K562 (cell line): ENCODE results near the gene SLC18B1. TPM values are rescaled to one million over a fixed set of nuclear protein-coding genes. Genes with fewer than 3 reads are reported as not detected.
A peak's percentile ranks its signal among the peaks of the same experiment; 100 is the strongest.

ENCODE experiments used
- ATAC-seq: fragments of 200-7000 bp; cut with Tn5 transposase; 3 replicates; pipeline ENCODE4 v1.9.1; 2020; ENCODE audit warnings: moderate library complexity
- Bru-seq: library from RNA; stranded (reverse); fragments of 400-500 nt; gene quantifications from one replicate; lab custom pipeline; 2021; lab: Mats Ljungman, UMichigan
- BruChase-seq, 2 experiments: library from RNA; stranded (reverse); fragments of 400-500 nt; gene quantifications; one replicate each; lab custom pipeline; 2021; lab: Mats Ljungman, UMichigan
- BruUV-seq: library from RNA; stranded (reverse); fragments of 400-500 nt; replicated peaks from 2 replicates; lab custom pipeline; 2021; lab: Mats Ljungman, UMichigan
- CTCF ChIA-PET: fragments of 300-600 bp; formaldehyde crosslinking; extraction: SDS; loops from one replicate; lab custom pipeline; 2021; ENCODE audit warnings: low intra/inter-chr PET ratio; lab: Yijun Ruan, JAX
- POLR2A ChIA-PET: fragments of 300-600, 350-650 bp; sonication (Branson Sonifier 250); formaldehyde crosslinking; extraction: SDS; loops from one replicate; lab custom pipeline; 2021; ENCODE audit warnings: antibody characterized with exemption, inconsistent platforms; lab: Yijun Ruan, JAX
- DNase-seq, 4 experiments: peaks; one replicate each; pipeline versions ENCODE4 v3.0.0 to v3.0.0-alpha.2; 2011 to 2018; ENCODE audit warnings: low spot score in 3 of 4, mixed read lengths in 3 of 4; ENCODE audit errors: extremely low read depth in 1 of 4
- FAIRE-seq: peaks from 2 replicates; lab custom pipeline; 2011; peaks lifted over from hg19 to GRCh38; lab: Jason Lieb, UNC
- H2AFZ ChIP-seq: 2 replicates; pipeline ENCODE4 v1.6.0; 2011; ENCODE audit warnings: low read depth, low read length, control low read depth, inconsistent platforms
- H3K27ac ChIP-seq: fragments of 200-600 bp; 3 replicates; pipeline ENCODE4 v1.8.0; 2011; ENCODE audit warnings: low read depth, mild to moderate bottlenecking, control low read depth, inconsistent platforms, low read length, moderate library complexity, mixed read lengths; ENCODE audit errors: extremely low read depth
- H3K27me3 ChIP-seq, 2 experiments: fragments of 300-600 bp in 1 of 2; 2 replicates in 1 of 2; 3 replicates in 1 of 2; pipeline versions ENCODE4 v1.6.0 to v1.8.0; 2011; ENCODE audit warnings: inconsistent platforms in 2 of 2, low read length in 2 of 2, mild to moderate bottlenecking in 1 of 2, mixed read lengths in 1 of 2, moderate library complexity in 1 of 2; ENCODE audit not compliant: control insufficient read depth in 2 of 2, insufficient read depth in 2 of 2
- H3K36me3 ChIP-seq: fragments of 300-600 bp; 3 replicates; pipeline ENCODE4 v1.8.0; 2011; ENCODE audit warnings: mild to moderate bottlenecking, low read length, inconsistent platforms; ENCODE audit not compliant: control insufficient read depth, insufficient read depth
- H3K4me1 ChIP-seq, 2 experiments: fragments of 200-600 bp in 1 of 2; replicated peaks in 1 of 2; 2 replicates in 1 of 2; 3 replicates in 1 of 2; pipeline versions ENCODE4 v1.5.1 to v1.8.0; 2011; ENCODE audit warnings: inconsistent platforms in 2 of 2, low read length in 2 of 2, mild to moderate bottlenecking in 1 of 2, mixed read lengths in 1 of 2, moderate library complexity in 1 of 2; ENCODE audit not compliant: control insufficient read depth in 2 of 2, insufficient read depth in 2 of 2
- H3K4me2 ChIP-seq: 2 replicates; pipeline ENCODE4 v1.6.1; 2011; ENCODE audit warnings: low read length, control low read depth, inconsistent platforms, mixed read lengths; ENCODE audit not compliant: insufficient read depth
- H3K4me3 ChIP-seq: fragments of 200-600 bp; sonication (generic), shearing (Covaris generic); 2 replicates; pipeline ENCODE4 v1.5.1; 2016; ENCODE audit warnings: control low read depth, inconsistent platforms
- H3K79me2 ChIP-seq: fragments of 200-600 bp; 3 replicates; pipeline ENCODE4 v1.8.0; 2011; ENCODE audit warnings: low read length, inconsistent platforms; ENCODE audit not compliant: control insufficient read depth, insufficient read depth
- H3K9ac ChIP-seq, 2 experiments: 2 replicates each; pipeline versions ENCODE4 v1.6.0 to v1.6.1; 2011; ENCODE audit warnings: low read depth in 2 of 2, low read length in 2 of 2, control low read depth in 1 of 2, inconsistent platforms in 1 of 2, mild to moderate bottlenecking in 1 of 2, mixed read lengths in 1 of 2; ENCODE audit not compliant: insufficient read depth in 1 of 2
- H3K9me1 ChIP-seq: one replicate; pipeline ENCODE4 v1.6.0; 2011; ENCODE audit warnings: inconsistent platforms, mild to moderate bottlenecking, low read length, moderate library complexity; ENCODE audit not compliant: control insufficient read depth, insufficient read depth
- H3K9me3 ChIP-seq: replicated peaks from 2 replicates; pipeline ENCODE4 v1.5.1; 2011; ENCODE audit warnings: low read depth, low read length, inconsistent platforms; ENCODE audit not compliant: control insufficient read depth, insufficient read depth
- H4K20me1 ChIP-seq: replicated peaks from 2 replicates; pipeline ENCODE4 v1.6.1; 2011; ENCODE audit warnings: low read length, inconsistent platforms, mixed read lengths; ENCODE audit not compliant: control insufficient read depth, insufficient read depth
- FOXA3 ChIP-seq, 2 experiments: fragments of 450-650 bp in 1 of 2; sonication (generic) in 1 of 2; formaldehyde crosslinking; IDR thresholded peaks in 1 of 2; conservative IDR thresholded peaks in 1 of 2; 2 replicates each; pipeline versions ENCODE4 v1.4.0 to v1.8.0; 2020 to 2022; ENCODE audit warnings: mild to moderate bottlenecking in 2 of 2, missing genetic modification reagents in 1 of 2
- MNT ChIP-seq, 2 experiments: fragments of 450-650 bp; conservative IDR thresholded peaks; 2 replicates each; pipeline ENCODE4 v1.6.1; 2017; ENCODE audit warnings: mild to moderate bottlenecking in 2 of 2, moderate library complexity in 2 of 2
- PREB ChIP-seq: sonication (generic); formaldehyde crosslinking; IDR thresholded peaks from 2 replicates; pipeline ENCODE4 v1.8.1; 2023; ENCODE audit warnings: mild to moderate bottlenecking, missing genetic modification reagents
- SRSF3 ChIP-seq: fragments of 200-400 bp; formaldehyde crosslinking; IDR thresholded peaks from 2 replicates; pipeline ENCODE4 v1.6.1; 2016; ENCODE audit warnings: mild to moderate bottlenecking, low read length, moderate library complexity; ENCODE audit not compliant: insufficient read depth
- ZBTB26 ChIP-seq: fragments of 450-650 bp; formaldehyde crosslinking; IDR thresholded peaks from 2 replicates; pipeline ENCODE4 v1.4.0; 2022; ENCODE audit warnings: missing genetic modification characterization
- ZNF277 ChIP-seq: fragments of 250-450 bp; sonication (Bioruptor Pico); IDR thresholded peaks from 2 replicates; pipeline ENCODE4 v1.8.0; 2022; ENCODE audit warnings: inconsistent platforms, mild to moderate bottlenecking, moderate library complexity, borderline replicate concordance
- WGBS: fragments of 100-300 bp; shearing (Covaris generic); methylation state at CpG from one replicate; pipeline ENCODE4 v1.1.6; 2016; ENCODE audit warnings: low coverage, mixed read lengths; ENCODE audit not compliant: insufficient coverage; ENCODE audit errors: missing lambda C conversion rate; 5-methylcytosine and 5-hydroxymethylcytosine counted together
- in situ Hi-C: fragments of 300-500 bp; cut with MboI; formaldehyde crosslinking; loops from 4 replicates; pipeline ENCODE4 v1.15.0; 2018; ENCODE audit warnings: inconsistent platforms, mixed read lengths
- intact Hi-C: fragments of 100-400 bp; cut with micrococcal nuclease; formaldehyde crosslinking; loops from 2 replicates; pipeline ENCODE4 v1.14.2; 2022
- long read RNA-seq, 3 experiments: library from polyadenylated mRNA in 2 of 3; library from RNA in 1 of 3; unstranded in 2 of 3; stranded (forward) in 1 of 3; transcript quantifications; one replicate each; pipeline ENCODE4 v2.0.0, GENCODE V29; 2019 to 2022
- polyA minus RNA-seq, 3 experiments: library from RNA; depleted of rRNA, polyadenylated mRNA; stranded (reverse); fragments of >200 nt; gene quantifications; 2 replicates each; pipeline ENCODE4 v1.2.3, GENCODE V29; 2011
- polyA plus RNA-seq, 8 experiments: library from polyadenylated mRNA; depleted of rRNA in 4 of 8; stranded (reverse) in 5 of 8; unstranded in 3 of 8; fragments of >200 nt; fragmentation: Nextera tagmentation in 2 of 8; fragmentation: Illumina TruSeq in 1 of 8; extraction: Ambion mirVana in 2 of 8; extraction: Trizol in 1 of 8; gene quantifications; 2 replicates each; pipeline versions ENCODE4 v1.2.1 to v1.2.3, GENCODE V29; 2011 to 2014; ENCODE audit warnings: inconsistent platforms in 1 of 8, missing spikeins in 1 of 8
- total RNA-seq, 7 experiments: library from RNA; depleted of rRNA in 6 of 7; stranded (reverse); fragments of >200 nt in 6 of 7; fragmentation: Illumina TruSeq in 2 of 7; extraction: Trizol in 2 of 7; gene quantifications; 2 replicates each; pipeline versions ENCODE4 v1.2.1 to v1.2.3, GENCODE V29; 2011 to 2021; ENCODE audit warnings: low replicate concordance in 1 of 7

The SLC18B1 gene
- total RNA-seq (2011; cell fraction: chromatin; rRNA removed; ENCODE audit: low replicate concordance), result 47.9 and 106 TPM in 2 replicates
- total RNA-seq (2011; cell fraction: nucleolus; rRNA removed), result 38.9 and 46.3 TPM in 2 replicates
- total RNA-seq (2011; cell fraction: nucleoplasm; rRNA removed), result 71.7 and 73.2 TPM in 2 replicates
- total RNA-seq (2014; rRNA removed), result 26.4 and 28.2 TPM in 2 replicates
- 44.7 and 49.6 TPM in 2 replicates for total RNA-seq (2014; rRNA removed; fragmentation: Illumina TruSeq; extraction: Trizol)
- 19.5 and 23.5 TPM in 2 replicates for total RNA-seq (2015; rRNA removed; fragmentation: Illumina TruSeq; extraction: Trizol)
- 33.2 and 37.5 TPM in 2 replicates for total RNA-seq (2021)
- polyA plus RNA-seq (2011; rRNA removed), result 25.7 and 49.1 TPM in 2 replicates
- 11.0 and 21.9 TPM in 2 replicates for polyA plus RNA-seq (2011; cell fraction: cytosol; rRNA removed)
- polyA plus RNA-seq (2011; cell fraction: nucleus; rRNA removed), result 29.5 and 34.9 TPM in 2 replicates
- polyA plus RNA-seq (2012), result 18.7 and 20.2 TPM in 2 replicates
- polyA plus RNA-seq (2014; fragmentation: Illumina TruSeq; extraction: Trizol), result 35.6 and 41.5 TPM in 2 replicates
- 10 to 100 TPM; 10.4 to 14.5 TPM for polyA plus RNA-seq (2014; fragmentation: Nextera tagmentation; extraction: Ambion mirVana)
- 32.0 and 39.9 TPM in 2 replicates for polyA plus RNA-seq (2014; rRNA removed)
- 27.6 and 41.0 TPM in 2 replicates for polyA minus RNA-seq (2011; rRNA and poly(A)+ RNA removed)
- polyA minus RNA-seq (2011; cell fraction: cytosol; rRNA and poly(A)+ RNA removed), result 7.1 and 12.8 TPM in 2 replicates
- polyA minus RNA-seq (2011; cell fraction: nucleus; rRNA and poly(A)+ RNA removed), result 11.2 and 11.9 TPM in 2 replicates
- percentile 74 among the genes with signal in this experiment for Bru-seq, nascent RNA
- percentile 81 among the genes with signal in this experiment for BruChase-seq, experiment 1, labeled RNA remaining after a 2-hour chase
- BruChase-seq, experiment 2, labeled RNA remaining after a 6-hour chase, result percentile 85 among the genes with signal in this experiment
- long read RNA-seq, experiment 1, transcript SLC18B1-201 (14 exons, 2,368 nt), result major isoform, 99 of 135 reads
- long read RNA-seq, experiment 1, partial matches to known transcripts, result 6 of 135 reads
- long read RNA-seq, experiment 1, other reads (novel, unspliced or antisense), result 30 of 135 reads
- long read RNA-seq, experiment 2, transcript SLC18B1-201 (14 exons, 2,368 nt), result major isoform, 5 of 34 reads
- long read RNA-seq, experiment 2, partial matches to known transcripts, result 25 of 34 reads
- long read RNA-seq, experiment 2, other reads (novel, unspliced or antisense), result 4 of 34 reads
- long read RNA-seq, experiment 3, transcript SLC18B1-201 (14 exons, 2,368 nt), result major isoform, 36 of 45 reads
- long read RNA-seq, experiment 3, partial matches to known transcripts, result 5 of 45 reads
- long read RNA-seq, experiment 3, other reads (novel, unspliced or antisense), result 4 of 45 reads

- H3K79me2 ChIP-seq, result peaks cover 24% of the 10 kb centered on the region
- H3K9ac ChIP-seq, result peak within 1 kb of the TSS in 1 of 2 experiments; percentile 89; a peak in 2 of 4 replicates
- H3K4me3 ChIP-seq, result no peak within 1 kb of the TSS; the same call in none of the 2 replicates
- no peaks in the 10 kb centered on the region for H3K9me1 ChIP-seq
- H4K20me1 ChIP-seq, result no peaks in the 10 kb centered on the region
- peak; percentile 80 to 85 (median 82) for DNase-seq
- ATAC-seq, result no peak; the same call in 1 of the 3 replicates
- no peak within 1 kb of the TSS; the same call in 2 of the 3 replicates for H3K27ac ChIP-seq
- peaks cover 22% of the 10 kb centered on the region; the same call in 2 of the 3 replicates for H3K36me3 ChIP-seq
- H3K9me3 ChIP-seq, result 0 out of 2 replicates have a peak, but pooled peaks cover 2% of the 10 kb centered on the region
- no peaks in the 10 kb centered on the region for H3K27me3 ChIP-seq
- H3K4me1 ChIP-seq, result peaks cover 0 to 2% of the 10 kb centered on the region in 2 experiments; a peak in 2 of 5 replicates
- CTCF ChIA-PET, result interaction anchor here (1.1 kb wide), 1 partner anchor 15 kb away, joined by 3 read pairs; no protein-coding TSS in a partner anchor
- H2AFZ ChIP-seq, result no peak within 1 kb of the TSS; the same call in 1 of the 2 replicates
- under 1% methylated on average over 32 of the region's 41 CpGs for WGBS
- intact Hi-C loops, result loop anchor here (1.0 kb wide), 1 partner anchor 16 kb away; the partner anchor contains the start of gene RPS12
- TSS peak; percentile 61 for BruUV-seq
- no peak for FAIRE-seq
- in situ Hi-C loops, result no loop called here
- H3K4me2 ChIP-seq, result no peak within 1 kb of the TSS; the same call in none of the 2 replicates
- POLR2A ChIA-PET, result interaction anchor here (0.6 to 6.0 kb wide), 8 partner anchors 9 to 1122 kb away, joined by 3 to 67 read pairs (median 6); partner anchors contain the start of gene RPS12
- peak; percentile 61 to 83 for TF ChIP-seq MNT (conservative IDR thresholded peaks at IDR 0.05)
- TF ChIP-seq SRSF3, result peak; percentile 49; the same call in 1 of the 2 replicates
- no peak for TF ChIP-seq FOXA3 (CRISPR knock-in tag; conservative IDR thresholded peaks at IDR 0.05 in 1 of 2, IDR thresholded peaks at IDR 0.05 in 1 of 2)
- TF ChIP-seq ZNF277 (CRISPR knock-in tag), result no peak
- no peak for TF ChIP-seq ZBTB26 (CRISPR knock-in tag)
- TF ChIP-seq PREB, result no peak
Observed at GRCh38 chr6:132797951-132798868, at the start of gene SLC18B1. TSS of gene SLC18B1 (minus strand) at chr6:132798637. CDS start at chr6:132798456, 181 bp downstream.
